Smooth muscle cell (in vitro differentiated cells): ENCODE results near the gene FAM174B. TPM values are rescaled to one million over a fixed set of nuclear protein-coding genes. Genes with fewer than 3 reads are reported as not detected.
A peak's percentile ranks its signal among the peaks of the same experiment; 100 is the strongest.

Source experiments
- DNase-seq: peaks from one replicate; lab custom pipeline; 2025; ENCODE audit not compliant: unreplicated experiment; lab: John Stamatoyannopoulos, UW
- H2AFZ ChIP-seq: fragments of 200-600 bp; sonication (generic); 2 replicates; pipeline ENCODE4 v1.6.0; 2016; ENCODE audit warnings: antibody characterized with exemption, low read depth, mild to moderate bottlenecking
- H3F3A ChIP-seq: fragments of 200-600 bp; sonication (generic); 2 replicates; pipeline ENCODE4 v1.6.0; 2017; ENCODE audit warnings: antibody characterized with exemption, low read depth
- H3K27ac ChIP-seq: fragments of 200-600 bp; sonication (generic); 2 replicates; pipeline ENCODE4 v1.5.1; 2016; ENCODE audit warnings: low read depth, mild to moderate bottlenecking
- H3K27me3 ChIP-seq: fragments of 200-600 bp; sonication (generic); 2 replicates; pipeline ENCODE4 v1.6.1; 2016; ENCODE audit warnings: low read depth, mild to moderate bottlenecking
- H3K36me3 ChIP-seq: fragments of 200-600 bp; sonication (generic); 2 replicates; pipeline ENCODE4 v1.5.1; 2016; ENCODE audit warnings: low read depth
- H3K4me1 ChIP-seq: fragments of 200-600 bp; sonication (generic); 2 replicates; pipeline ENCODE4 v1.5.1; 2016; ENCODE audit warnings: low read depth
- H3K4me2 ChIP-seq: fragments of 200-600 bp; sonication (generic); 2 replicates; pipeline ENCODE4 v1.6.0; 2016; ENCODE audit warnings: mild to moderate bottlenecking
- H3K4me3 ChIP-seq: fragments of 200-600 bp; sonication (generic); 2 replicates; pipeline ENCODE4 v1.5.1; 2016; ENCODE audit warnings: mild to moderate bottlenecking
- H3K79me2 ChIP-seq: fragments of 200-600 bp; sonication (generic); 2 replicates; pipeline ENCODE4 v1.6.0; 2016; ENCODE audit warnings: low read depth, mild to moderate bottlenecking
- H3K9ac ChIP-seq: fragments of 200-600 bp; sonication (generic); 2 replicates; pipeline ENCODE4 v1.6.0; 2016; ENCODE audit warnings: low read depth
- H3K9me3 ChIP-seq: fragments of 200-600 bp; sonication (generic); replicated peaks from 2 replicates; pipeline ENCODE4 v1.5.1; 2016; ENCODE audit warnings: low read depth
- H4K20me1 ChIP-seq: fragments of 200-600 bp; sonication (generic); 2 replicates; pipeline ENCODE4 v1.6.0; 2016; ENCODE audit warnings: low read depth
- WGBS: methylation state at CpG from one replicate; pipeline ENCODE4 v1.1.7; 2016; ENCODE audit warnings: low lambda C conversion rate; 5-methylcytosine and 5-hydroxymethylcytosine counted together
- polyA plus RNA-seq: library from polyadenylated mRNA; unstranded; fragments of >200 nt; fragmentation: Nextera tagmentation; extraction: Ambion mirVana; gene quantifications from 2 replicates; pipeline ENCODE4 v1.2.1, GENCODE V29; 2016
- total RNA-seq: library from RNA; depleted of rRNA; stranded (reverse); fragments of >200 nt; gene quantifications from 2 replicates; pipeline ENCODE4 v1.2.3, GENCODE V29; 2014
- TF ChIP-seq, protein P1 (sequence below): fragments of 200-600 bp; sonication (generic); IDR thresholded peaks from 2 replicates; pipeline ENCODE4 v1.5.1; 2017; ENCODE audit warnings: borderline replicate concordance, mild to moderate bottlenecking, antibody characterized with exemption; ENCODE audit not compliant: insufficient read depth, poor library complexity, severe bottlenecking

Gene FAM174B
- total and polyA plus RNA-seq, 2 experiments from 2014 or later, result 2.0 to 2.1 TPM

- Histone ChIP-seq H3K9me3 (no peaks in the 10 kb centered on the region), H3K27me3 (no peaks in the 10 kb centered on the region), H3K9ac (no peak overlapping the region), H3K4me1 (no peaks in the 10 kb centered on the region), H4K20me1 (no peaks in the 10 kb centered on the region), H3K4me2 (no peak overlapping the region), H3K79me2 (no peaks in the 10 kb centered on the region), H2AFZ (no peak overlapping the region), H3F3A (no peaks in the 10 kb centered on the region), H3K27ac (no peak overlapping the region), H3K36me3 (no peaks in the 10 kb centered on the region), H3K4me3 (no peak overlapping the region)
- 79% methylated on average over 3 of the region's 3 CpGs for WGBS
- no peak for DNase-seq
- TF ChIP-seq, protein P1, sequence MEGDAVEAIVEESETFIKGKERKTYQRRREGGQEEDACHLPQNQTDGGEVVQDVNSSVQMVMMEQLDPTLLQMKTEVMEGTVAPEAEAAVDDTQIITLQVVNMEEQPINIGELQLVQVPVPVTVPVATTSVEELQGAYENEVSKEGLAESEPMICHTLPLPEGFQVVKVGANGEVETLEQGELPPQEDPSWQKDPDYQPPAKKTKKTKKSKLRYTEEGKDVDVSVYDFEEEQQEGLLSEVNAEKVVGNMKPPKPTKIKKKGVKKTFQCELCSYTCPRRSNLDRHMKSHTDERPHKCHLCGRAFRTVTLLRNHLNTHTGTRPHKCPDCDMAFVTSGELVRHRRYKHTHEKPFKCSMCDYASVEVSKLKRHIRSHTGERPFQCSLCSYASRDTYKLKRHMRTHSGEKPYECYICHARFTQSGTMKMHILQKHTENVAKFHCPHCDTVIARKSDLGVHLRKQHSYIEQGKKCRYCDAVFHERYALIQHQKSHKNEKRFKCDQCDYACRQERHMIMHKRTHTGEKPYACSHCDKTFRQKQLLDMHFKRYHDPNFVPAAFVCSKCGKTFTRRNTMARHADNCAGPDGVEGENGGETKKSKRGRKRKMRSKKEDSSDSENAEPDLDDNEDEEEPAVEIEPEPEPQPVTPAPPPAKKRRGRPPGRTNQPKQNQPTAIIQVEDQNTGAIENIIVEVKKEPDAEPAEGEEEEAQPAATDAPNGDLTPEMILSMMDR, result no peak
These were observed 34.8 kb upstream of the FAM174B start for GRCh38 chr15:92690395-92690794.

GRCh38 chr15:92687746-92688145 lies 32.2 kb upstream of the FAM174B start:
- WGBS, result 94% methylated on average over 1 of the region's 1 CpG
- Histone ChIP-seq H3K4me2 (no peak overlapping the region), H3K27me3 (no peaks in the 10 kb centered on the region), H3K36me3 (no peaks in the 10 kb centered on the region), H4K20me1 (no peaks in the 10 kb centered on the region), H3K4me1 (no peaks in the 10 kb centered on the region), H3K9ac (no peak overlapping the region), H3K27ac (no peak overlapping the region), H3K9me3 (no peaks in the 10 kb centered on the region), H3K4me3 (no peak overlapping the region), H2AFZ (no peak overlapping the region), H3F3A (no peaks in the 10 kb centered on the region), H3K79me2 (no peaks in the 10 kb centered on the region)
- no peak for DNase-seq
- TF ChIP-seq, protein P1, result no peak

DNA sequence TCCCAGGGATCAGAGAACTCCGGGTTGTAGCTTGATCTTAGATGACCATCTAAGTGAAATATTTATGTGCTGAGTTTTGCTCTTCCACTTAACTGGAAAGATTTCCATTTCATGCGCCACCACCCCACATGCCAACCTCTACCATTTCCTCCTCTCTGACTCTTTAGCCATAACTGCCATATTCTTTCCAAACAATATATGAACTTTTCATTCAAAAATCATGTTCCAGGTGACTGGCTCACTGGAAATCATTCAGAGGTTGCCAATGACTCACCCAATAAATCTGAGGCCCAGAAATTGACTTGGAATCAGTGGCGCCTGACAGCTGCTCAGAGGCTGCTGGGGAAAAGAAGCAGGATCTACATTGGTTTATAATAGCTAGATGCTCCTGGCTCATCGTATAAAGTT lies 31.6 kb upstream of the FAM174B start:
- WGBS, result 93% methylated on average over 4 of the region's 4 CpGs
- Histone ChIP-seq H3K4me3 (no peak overlapping the region), H3K9ac (no peak overlapping the region), H3K27me3 (no peaks in the 10 kb centered on the region), H3K36me3 (no peaks in the 10 kb centered on the region), H3K4me1 (no peaks in the 10 kb centered on the region), H3F3A (no peaks in the 10 kb centered on the region), H4K20me1 (no peaks in the 10 kb centered on the region), H3K9me3 (no peaks in the 10 kb centered on the region), H3K4me2 (no peak overlapping the region), H3K27ac (no peak overlapping the region), H2AFZ (no peak overlapping the region), H3K79me2 (no peaks in the 10 kb centered on the region)
- DNase-seq, result no peak
- TF ChIP-seq, protein P1, result no peak

DNA sequence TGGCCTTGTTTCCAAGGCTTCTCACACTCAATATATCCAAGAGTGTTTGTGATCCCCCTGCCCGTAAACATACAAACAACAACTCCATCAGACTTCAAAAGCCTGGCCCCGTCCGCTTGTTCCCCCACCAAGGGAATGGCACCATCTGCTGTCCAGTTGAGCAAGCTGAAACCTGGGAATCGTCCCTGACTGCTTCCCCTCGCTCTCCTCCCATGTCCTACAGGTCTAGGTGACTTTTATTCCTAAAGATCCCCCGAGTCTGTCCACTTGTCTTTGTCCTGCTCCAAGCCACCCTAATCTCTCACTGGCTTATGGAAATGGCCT lies 27.9 kb upstream of the FAM174B start:
- no peak overlapping the region for H3K27ac ChIP-seq

More for the DNA sequence above, 27.9 kb upstream of the FAM174B start:
- Histone ChIP-seq H3K79me2 (no peaks in the 10 kb centered on the region), H3K9ac (no peak overlapping the region), H3K9me3 (no peaks in the 10 kb centered on the region), H3K27me3 (no peaks in the 10 kb centered on the region), H3K4me1 (no peaks in the 10 kb centered on the region), H2AFZ (no peak overlapping the region), H4K20me1 (no peaks in the 10 kb centered on the region), H3K4me3 (no peak overlapping the region), H3K36me3 (no peaks in the 10 kb centered on the region), H3F3A (no peaks in the 10 kb centered on the region), H3K4me2 (no peak overlapping the region)
- 47% methylated on average over 6 of the region's 6 CpGs for WGBS
- no peak for DNase-seq
- TF ChIP-seq, protein P1, result peak; percentile 85
